DMS 273 (cell line): ENCODE measurements around the gene ABCC12.
"Not testable (repeated sequence)": the region's sequence is repeated elsewhere in the genome, so short reads cannot be mapped to it uniquely, and the experiment has no call there.

ENCODE experiments used
- DNase-seq: peaks from one replicate; lab custom pipeline; 2025; ENCODE audit not compliant: unreplicated experiment; lab: John Stamatoyannopoulos, UW

ABCC12 gene

DNA sequence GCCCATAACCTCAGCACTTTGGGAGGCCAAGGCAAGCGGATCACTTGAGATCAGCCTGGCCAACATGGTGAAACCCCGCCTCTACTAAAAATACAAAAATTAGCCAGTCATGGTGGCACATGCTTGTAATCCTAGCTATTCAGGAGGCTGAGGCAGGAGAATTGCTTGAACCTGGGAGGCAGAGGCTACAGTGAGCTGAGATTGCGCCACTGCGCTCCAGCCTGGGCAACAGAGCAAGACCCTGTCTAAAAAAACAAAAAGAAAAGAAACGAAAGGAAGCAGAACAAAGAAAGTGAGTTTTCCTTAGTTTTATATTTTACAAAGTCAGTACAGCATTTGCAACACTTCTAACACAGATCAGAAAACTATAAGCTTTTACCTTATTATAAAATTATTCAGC lies 10.8 kb upstream of the ABCC12 start:
- DNase-seq = not testable (repeated sequence)

DNA sequence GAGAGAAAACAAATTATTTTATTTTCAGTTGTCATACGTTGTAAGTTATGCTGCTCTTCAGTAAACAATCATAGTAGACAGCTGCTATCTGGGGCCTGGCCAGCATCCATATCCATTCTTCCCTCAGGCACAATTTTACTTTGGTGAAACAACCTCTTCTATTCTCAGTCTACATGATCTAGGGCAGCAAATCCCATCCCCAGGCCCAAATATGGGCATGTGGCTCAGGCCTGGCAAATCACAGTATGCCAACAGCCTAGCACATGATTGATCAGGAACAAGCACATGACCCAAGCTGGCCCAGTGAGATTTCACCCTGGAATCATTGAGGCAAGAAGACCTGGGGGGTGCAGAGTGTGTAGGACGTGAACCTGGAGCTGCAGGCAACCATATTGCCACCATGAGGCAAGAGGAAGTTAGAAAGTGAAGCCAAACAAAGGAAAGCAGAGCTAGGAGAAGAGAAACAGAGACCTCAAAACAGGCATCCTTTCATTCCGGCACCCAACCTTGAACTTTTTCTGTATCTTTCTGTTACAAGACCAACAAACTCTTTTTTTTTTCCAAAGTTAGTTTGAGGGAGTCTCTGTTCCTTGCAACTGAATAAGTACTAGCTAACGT lies 10.3 kb upstream of the ABCC12 start:
- DNase-seq = peak; percentile 40

DNA sequence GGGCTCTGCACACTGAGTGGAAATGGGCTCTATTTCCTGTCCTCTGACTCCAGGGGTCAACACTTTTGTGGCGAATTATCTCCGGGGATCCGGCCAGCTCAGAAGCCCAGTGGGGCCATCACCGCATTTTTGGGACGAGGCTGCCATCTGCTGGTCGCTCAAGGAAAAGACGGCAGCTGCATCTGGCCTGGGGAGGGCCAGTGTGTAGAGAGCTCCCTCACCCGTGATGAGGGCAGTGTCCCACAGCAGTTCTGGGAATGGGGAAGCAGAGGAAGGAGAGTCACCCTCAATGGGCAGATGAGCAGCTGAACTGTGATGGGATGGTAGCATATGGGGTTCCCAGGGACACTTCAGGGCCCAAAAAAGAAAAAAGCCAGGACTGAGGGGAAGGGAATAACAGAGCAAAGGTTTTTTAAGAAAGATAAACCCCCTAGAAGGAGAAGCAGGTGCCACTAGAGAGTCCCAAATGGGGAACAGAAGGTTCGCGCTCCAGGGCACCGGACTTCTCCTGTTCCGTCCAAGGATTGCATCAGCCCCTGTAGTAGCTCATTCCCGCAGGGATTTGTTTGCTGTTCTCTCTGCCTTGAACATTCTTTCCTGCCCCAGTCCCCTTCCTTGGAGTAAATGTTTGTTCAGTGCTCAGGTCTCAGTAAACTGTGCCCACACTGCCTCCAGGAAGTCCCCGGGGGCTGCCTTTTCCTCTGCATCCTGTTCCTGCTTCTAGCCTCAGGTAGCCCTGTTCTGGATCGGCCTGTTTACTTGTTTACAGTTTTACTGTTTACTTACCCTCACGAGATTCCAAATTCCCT lies 9.3 kb upstream of the ABCC12 start:
- DNase-seq = peak; percentile 84

DNA sequence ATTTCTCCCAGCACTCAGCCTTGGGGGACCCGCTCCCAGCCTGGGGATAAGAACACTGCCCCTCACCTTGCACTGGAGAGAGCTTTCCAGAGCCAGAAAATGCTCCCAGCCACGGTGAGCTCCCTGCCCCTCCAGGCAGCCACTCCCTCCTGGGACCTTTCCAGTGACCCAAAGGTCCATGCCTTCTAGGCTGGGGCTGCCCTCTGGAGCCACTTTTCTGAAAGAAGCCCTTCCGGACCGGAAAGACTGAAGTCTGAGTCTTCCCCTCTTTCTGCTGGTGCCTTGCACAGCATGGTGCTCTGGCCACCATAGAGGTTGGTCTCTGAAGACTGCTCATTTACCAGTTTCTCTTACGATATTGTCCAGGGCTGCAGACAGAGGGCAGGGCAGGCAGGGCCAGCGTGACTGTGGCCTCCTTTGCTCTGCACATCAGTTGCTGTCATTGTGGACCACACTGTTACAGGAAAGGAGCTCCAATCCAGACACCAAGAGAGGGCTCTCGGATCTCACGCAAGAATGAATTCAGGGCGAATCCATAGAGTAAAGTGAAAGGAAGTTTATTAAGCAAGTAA lies 7.1 kb upstream of the ABCC12 start:
- DNase-seq = no peak

DNA sequence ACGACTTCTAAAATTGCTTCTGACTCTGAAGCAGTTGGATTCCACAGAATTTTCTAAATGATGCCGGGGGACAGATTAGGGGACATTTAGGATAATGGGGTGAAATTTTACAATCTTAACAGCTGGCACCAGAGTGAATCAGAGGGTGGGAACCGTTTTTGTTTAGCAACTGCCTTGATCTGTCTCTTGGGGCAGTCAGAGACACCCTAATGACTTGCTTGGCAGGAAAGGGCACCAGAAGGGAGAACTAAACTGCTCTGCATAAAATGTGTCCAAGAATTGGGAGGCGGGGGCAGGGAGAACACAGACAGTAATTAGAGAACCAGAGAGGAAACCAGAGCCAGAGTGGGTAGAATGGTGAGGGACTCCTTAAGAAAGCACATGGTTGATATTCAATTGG lies 6.1 kb upstream of the ABCC12 start:
- peak; percentile 57 for DNase-seq

DNA sequence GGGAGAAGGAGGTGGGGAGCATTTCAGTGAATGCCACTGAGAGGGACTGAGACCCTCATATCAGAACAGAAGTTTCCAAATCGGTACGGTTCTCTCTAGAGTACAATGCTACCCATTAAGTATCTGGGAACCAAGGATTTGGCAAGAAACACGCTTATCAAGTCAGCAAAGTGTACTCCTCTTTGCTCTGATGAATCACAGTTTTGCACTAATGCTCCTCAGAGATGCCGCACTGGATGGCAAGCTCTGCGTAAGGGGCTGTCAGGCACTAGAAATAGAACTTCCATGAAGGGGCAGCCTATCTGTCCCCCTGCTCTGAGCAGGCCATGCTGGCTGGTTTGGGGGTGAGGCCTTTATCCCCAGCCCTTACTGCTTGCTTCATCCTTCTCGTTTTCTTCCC lies 4.8 kb upstream of the ABCC12 start:
- DNase-seq = no peak

DNA sequence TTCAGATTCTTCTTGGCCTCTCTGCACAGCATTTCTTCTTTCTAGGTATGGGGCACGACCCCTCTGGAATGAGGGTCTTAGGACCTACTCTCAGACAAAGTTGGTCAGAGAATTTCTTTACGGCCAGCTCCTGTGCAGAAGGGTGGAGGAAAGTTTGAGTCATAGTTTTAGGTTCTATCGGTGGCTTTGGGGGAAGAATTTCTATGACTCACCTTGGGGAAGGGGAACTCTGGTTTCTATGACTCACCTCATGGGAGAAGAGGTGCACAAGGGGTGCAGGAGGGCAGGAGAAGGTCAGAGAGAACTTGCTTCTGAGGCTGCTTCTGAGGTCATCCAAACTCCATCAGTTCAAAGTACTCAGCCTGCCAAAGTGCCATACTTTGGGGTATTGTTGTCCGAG lies 2.5 kb upstream of the ABCC12 start:
- DNase-seq = no peak

DNA sequence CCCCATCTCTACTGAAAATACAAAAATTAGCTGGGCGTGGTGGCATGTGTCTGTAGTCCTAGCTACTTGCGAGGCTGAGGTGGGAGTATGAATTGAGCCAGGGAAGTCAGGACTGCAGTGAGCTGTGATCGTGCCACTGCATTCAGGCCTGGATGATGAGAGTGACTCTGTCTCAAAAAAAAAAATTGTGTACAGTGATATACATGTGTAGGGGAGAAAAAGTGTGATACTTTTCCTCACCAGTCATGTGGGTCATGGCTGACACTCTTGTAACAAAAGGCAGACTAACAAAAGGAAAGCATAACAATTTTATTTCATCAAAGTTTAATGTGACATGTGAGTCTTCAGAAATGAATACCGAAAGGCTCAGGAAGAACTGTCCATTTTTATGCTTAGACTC lies 2.0 kb upstream of the ABCC12 start:
- no peak for DNase-seq

DNA sequence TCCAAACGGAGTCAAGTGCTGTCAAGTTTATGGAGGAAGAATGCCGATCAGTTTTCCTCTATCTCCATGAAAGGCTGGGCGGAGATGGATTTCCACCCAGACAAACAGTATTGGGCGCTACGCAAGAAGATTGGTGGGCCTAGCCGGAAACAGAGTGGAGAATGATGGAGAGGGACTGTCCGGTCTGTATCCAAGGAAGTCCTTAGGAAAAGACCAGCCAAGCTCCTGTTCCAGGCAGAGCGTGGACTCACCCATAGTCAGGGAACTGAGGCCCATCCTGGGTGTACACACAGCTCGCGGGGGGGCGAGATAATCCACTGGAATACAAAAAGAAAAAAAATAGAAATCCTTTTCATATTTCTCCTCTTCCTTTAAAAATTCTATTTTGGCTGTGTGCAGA lies 1.5 kb upstream of the ABCC12 start:
- DNase-seq = no peak

DNA sequence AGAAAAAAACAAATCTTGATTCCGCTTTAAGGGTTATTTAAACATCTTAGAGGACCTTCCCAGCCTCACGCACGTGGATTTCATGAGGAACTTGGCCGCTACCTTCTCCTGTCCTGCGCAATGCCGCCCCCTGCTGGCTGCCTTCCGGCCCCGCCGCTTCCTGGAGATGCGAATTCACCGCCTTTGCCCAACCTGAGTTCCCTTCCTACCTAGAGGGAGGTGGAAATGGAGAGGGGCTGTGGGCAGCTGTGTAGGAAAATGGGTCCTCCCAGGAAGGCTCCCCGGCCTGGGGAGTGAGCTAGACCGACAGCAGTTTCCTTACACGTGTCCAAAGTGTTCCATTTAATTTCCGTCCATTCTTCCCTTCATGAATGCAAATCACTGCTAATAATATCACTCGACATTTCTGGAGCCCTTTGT lies 1.0 kb upstream of the ABCC12 start:
- peak; percentile 90 for DNase-seq

DNA sequence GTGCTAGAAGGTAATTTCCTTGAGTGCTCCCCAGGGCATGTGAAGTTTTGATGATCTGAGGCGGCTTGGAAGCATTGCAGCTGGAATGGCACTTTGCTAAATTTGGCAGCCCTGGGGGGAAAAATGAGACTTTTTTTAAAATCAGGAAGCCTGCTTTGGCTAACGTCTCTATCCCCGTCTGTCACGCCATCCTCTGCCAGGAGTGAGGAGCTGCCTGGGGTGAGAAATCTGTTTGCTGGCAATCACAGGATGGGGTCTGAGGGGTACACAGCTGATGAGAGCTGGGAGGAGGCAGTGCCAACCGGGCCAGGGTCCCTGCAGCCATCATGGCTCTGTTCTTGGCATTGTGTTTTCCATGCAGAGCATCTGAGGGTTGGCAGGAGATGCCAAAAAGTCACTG lies 2.0 kb downstream of the ABCC12 start:
- no peak for DNase-seq

DNA sequence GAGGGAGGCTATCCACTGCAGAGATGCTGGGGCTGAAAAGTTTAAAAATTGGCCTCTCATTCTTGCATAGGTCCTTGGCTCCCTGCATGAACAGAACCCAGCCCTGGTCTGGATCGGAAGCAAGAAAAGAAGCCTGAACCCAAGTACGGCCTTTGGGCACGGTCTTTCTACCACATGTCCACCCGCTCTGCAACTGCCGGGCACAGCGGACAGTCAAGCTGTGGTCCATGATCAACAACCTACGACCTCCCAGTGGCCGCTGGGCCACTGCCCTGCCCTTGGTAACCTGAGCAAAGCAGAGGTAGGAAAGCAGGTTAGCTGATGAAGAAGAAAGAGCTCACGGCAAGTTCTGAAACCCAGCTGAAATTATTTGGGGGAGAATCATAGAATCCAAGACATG lies 3.6 kb downstream of the ABCC12 start:
- DNase-seq = no peak

DNA sequence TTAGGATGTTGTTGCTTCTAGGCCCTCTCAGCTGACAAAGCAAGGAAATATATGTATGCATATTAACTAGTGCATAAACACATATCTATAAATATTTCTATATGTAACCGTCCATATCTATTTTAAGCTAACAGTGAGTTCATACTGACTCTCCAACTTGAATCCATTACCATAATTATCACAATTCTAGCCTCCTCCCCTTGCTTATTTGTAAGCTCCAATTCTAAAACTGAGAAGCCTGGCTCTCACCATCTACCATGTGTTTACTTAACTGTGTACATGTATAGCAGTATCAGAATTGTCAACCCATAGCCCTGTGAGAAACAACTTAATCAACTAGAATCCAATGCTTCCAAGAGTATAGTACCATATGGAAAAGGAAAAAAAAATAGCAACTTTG lies 5.1 kb downstream of the ABCC12 start:
- no peak for DNase-seq

DNA sequence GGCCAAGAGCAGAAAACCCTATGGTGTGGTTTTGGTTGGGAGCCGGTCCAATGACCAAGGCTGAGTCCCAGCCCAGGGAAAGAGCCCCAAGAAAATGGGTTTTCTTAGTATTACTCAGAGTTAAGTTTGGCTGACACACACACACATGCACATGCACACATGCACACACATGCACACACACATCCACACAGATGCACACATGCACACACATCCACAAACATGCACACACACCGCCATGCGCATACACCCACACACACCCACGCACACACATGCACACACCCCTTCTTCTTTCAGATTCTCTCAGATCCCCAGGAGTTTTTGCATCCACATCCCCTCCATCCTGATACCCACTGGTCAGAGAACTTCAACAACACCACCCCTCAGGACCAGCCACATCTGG lies 9.1 kb downstream of the ABCC12 start:
- DNase-seq = no peak

DNA sequence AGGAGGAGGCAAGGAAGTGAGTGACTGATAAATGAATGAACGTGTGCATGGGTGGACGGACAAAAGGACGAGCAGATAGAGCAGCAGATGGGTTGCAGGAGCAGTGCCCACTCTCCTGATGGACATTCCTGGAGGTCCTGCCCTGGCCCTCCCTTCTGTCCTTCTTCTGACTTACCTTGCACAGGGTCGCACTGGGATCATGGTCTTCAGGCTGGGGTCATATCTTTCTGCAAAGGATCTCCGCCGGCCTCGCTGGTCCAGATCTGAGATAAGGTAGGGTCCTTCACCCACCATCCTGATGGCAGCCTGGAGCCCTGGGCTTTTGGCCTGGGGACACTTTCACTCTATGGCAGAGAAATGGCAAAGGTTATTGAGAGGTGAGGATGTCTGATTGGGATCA lies 9.7 kb downstream of the ABCC12 start:
- no peak for DNase-seq

DNA sequence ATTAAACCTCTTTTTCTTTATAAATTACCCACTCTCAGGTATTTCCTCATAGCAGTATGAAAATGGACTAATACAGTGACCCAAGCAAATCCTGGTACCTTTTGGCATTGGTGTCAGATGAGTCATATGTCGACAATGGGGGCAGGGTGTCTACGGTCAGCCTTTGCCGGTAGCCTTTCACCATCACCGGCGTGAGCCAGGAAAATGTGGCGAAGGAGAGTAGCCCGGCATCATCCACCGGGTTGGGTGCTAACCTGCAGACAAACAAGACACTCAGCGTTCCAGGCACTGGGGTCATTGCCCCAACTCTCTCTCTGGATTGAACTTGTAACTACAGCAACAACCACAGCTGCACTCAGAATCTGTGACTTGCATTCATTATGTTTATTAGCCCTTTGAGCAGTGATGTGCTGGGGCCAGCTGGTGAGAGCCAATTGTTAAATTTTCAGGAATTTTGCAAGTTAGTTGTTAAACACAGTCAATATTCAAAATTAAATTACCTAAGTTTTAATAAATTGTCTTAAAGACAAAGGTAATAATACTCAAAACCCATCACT lies 11.9 kb downstream of the ABCC12 start:
- DNase-seq = no peak

DNA sequence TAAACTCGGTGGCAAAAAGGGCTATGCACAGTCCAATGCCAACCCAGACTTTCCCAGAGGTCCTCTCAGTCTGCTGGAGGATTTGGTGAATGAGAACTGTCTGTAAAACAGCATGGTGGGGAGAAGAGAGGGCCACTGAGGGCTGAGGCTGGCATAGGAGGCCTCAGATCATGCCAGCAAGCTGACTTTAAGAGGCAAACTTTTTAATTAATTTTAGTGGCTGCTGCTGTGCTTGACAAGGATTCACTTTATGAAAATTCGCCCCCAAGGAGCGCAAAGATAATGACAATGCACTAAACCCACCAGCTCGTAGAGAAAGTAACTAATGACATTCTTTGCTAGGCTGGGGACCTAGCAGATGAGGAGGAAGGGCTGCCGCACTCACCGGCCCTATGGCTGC lies 15.0 kb downstream of the ABCC12 start:
- DNase-seq = no peak

DNA sequence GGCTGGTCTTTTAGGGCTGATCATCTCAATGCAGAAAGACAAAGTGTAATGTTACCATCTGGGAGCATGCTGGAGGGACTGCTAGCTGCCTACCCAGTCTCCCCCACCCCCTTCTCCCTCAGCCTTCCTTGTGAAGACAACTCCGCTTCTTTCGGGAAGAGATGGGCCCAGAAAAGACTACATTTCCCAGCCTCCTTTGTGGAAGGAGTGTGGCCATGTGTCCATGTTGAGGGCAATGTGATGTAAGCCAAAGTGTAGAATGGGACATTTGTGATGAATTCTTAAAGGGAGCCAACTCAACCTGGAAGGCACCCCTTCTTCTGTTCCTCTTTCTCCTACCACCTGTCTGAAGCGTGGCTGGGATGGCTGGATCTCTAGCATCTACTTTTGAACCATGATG lies 16.3 kb downstream of the ABCC12 start:
- no peak for DNase-seq

DNA sequence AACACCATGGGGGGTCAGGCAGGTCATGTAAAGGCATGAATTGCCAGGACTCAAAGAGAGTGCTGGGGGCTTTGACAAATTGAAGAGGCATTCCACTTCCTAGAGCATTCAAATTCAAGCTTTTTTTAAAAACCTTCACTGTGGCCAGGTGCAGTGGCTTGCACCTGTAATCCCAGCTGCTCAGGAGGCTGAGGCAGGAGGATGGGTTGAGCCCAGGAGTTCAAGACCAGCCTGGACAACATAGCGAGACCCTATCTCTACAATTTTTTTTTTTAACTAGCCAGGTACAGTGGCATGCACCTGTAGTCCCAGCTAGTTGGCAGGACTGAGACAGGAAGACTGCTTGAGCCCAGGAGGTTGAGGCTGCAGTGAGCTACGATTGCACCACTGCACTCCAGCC lies 17.2 kb downstream of the ABCC12 start:
- DNase-seq = no peak

DNA sequence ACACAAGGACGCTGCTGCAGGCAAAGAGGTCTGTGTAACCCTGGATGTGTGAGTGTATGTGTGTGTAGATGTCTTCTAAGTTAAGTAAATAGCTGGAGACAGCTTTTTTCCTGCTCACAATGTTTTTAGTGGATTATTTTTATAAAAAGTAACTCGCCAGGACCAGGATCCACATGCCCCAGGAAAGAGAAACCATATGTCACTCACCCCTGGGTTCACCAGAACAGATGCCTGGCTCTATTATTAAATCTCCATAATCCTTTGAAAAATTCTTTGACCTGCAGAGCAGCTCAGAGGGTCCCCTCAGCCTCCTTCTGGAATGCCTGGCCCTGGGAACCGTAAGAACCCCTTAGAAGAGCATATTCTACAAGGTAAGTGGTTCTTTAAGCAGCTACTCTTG lies 18.0 kb downstream of the ABCC12 start:
- peak; percentile 55 for DNase-seq

DNA sequence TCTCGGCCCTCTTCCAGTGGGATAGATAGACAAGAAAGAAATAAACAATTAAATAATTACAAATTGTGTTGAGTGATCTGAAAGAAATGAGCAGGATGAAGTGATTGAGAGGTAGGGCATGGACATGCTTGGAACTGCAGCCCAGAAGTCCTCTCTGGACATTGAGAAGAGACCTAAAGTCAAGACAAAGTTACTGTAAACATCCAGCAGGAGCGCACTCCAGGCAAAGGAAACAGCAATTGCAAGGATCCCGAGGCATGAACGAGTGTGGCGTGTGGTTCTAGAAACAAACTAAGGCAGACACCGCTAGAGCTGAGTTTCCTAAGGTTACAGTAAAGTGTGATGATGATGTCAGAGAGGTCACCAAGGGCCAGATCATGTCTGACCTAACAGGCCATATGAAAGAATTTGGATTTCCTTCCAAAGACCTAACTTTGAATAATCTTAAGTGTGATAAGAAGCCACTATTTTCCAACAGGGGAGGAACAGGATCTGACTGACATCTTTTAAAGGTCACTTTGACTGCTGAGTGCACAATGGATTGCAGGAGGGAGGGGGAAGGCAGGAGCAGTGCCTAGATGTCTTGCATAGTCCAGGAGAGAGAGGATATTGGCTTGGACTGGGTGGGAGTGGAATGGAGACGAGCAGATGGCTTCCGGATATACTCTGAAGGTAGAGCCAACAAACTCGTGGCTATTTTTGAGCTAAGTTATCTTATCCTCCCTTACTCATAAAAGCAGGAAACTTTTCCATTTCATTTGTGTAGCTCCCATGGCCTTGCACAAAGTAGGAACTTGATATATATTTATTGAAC lies 19.0 kb downstream of the ABCC12 start:
- peak; percentile 49 for DNase-seq
